Measurements from ENCODE around the gene CRELD1.

GRCh38 chr3:9944271-9944670 lies 10.6 kb downstream of the CRELD1 start:
- TF ChIP-seq CREM (IDR thresholded peaks at IDR 0.05; ENCODE audit: low read depth) (no peak), YY1 (IDR thresholded peaks at IDR 0.05; ENCODE audit: low read depth, low read length) (no peak), CTCF (IDR thresholded peaks at IDR 0.05 in 2 of 3, conservative IDR thresholded peaks at IDR 0.05 in 1 of 3; ENCODE audit: control insufficient read depth in 2 of 3, extremely low read depth in 1 of 3, insufficient read depth in 1 of 3, low read depth in 3 of 3, low read length in 3 of 3) (no peak), POLR2AphosphoS5 (IDR thresholded peaks at IDR 0.05; ENCODE audit: low read length) (no peak), GABPA (IDR thresholded peaks at IDR 0.05; ENCODE audit: low read depth) (no peak), ZNF274 (IDR thresholded peaks at IDR 0.05; ENCODE audit: insufficient read depth, insufficient read length) (no peak), USF2 (IDR thresholded peaks at IDR 0.05; ENCODE audit: borderline replicate concordance, low read depth, low read length) (no peak), HDAC6 (IDR thresholded peaks at IDR 0.05; ENCODE audit: unreplicated experiment) (no peak), KAT2A (conservative IDR thresholded peaks at IDR 0.05; ENCODE audit: control insufficient read depth, low read depth, low read length) (no peak), ZNF592 (IDR thresholded peaks at IDR 0.05) (no peak), EZH2 (IDR thresholded peaks at IDR 0.05; ENCODE audit: borderline replicate concordance, control insufficient read depth, low read depth, low read length) (no peak)
